ENCODE measurements around the gene TYMP.

DNA sequence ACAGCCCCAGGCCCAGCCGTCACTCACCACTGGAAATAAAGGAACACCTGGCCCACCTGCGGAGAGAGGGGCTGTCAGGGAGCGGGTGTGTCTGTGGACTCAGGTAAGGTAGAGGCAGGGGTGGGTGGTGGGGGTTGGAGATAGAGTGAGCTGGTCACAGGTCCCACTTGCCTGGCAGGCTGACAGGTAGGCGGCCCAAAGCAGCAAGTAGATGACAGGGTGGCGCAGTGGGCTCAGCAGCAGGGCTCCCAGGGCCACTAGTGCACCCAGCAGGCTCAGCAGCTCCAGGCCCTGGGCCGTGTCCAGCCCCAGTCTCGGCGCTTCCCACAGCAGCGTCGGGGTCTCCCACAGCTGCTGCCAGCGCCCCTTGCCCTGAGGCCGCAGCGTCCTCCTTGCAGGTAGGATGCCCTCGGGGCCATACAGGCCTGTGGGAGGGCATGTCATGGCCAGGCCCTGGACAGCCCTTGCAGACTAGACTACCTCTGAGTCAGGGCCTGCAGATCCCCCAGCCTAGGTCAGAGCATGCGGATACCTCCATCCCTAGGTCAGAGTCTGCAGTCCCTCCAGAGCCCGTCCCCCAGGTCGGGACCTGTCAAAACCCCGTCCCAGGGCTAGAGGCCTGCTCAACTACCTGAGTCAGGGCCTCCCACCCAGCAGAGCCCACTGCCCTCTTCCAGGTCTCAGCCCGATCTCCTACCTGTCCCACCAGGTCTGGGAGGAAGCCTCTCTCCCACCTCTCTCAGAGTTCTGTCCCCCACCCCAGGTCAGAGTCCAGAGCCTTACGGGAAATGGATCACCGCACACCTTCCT lies 23.0 kb downstream of the TYMP start:
- TF ChIP-seq CTCF (IDR thresholded peaks at IDR 0.05) (no peak), EZH2 (IDR thresholded peaks at IDR 0.05; ENCODE audit: borderline replicate concordance, insufficient read depth, low read depth, low read length, poor library complexity, severe bottlenecking) (no peak)

Measured in B cell (primary cell).